HepG2 (cell line): ENCODE results near the gene SLC22A23. TPM values are rescaled to one million over a fixed set of nuclear protein-coding genes. Genes with fewer than 3 reads are reported as not detected.

Source experiments
- CHD2 ChIP-seq: IDR thresholded peaks from 2 replicates; pipeline ENCODE4 v1.6.1; 2011; ENCODE audit warnings: low read depth, low read length, improper control_type of control experiment
- CREB1 ChIP-seq, 2 experiments: fragments of 450-650 bp in 1 of 2; IDR thresholded peaks; 2 replicates each; pipeline ENCODE4 v1.6.1; 2016 to 2017; ENCODE audit warnings: control low read depth in 1 of 2, mild to moderate bottlenecking in 1 of 2, missing compliant biosample characterization in 1 of 2, missing genetic modification characterization in 1 of 2
- CSRNP2 ChIP-seq: sonication (generic); formaldehyde crosslinking; conservative IDR thresholded peaks from 2 replicates; pipeline ENCODE4 v1.8.0; 2022; ENCODE audit warnings: low read depth, missing genetic modification reagents
- ELK4 ChIP-seq: sonication (generic); formaldehyde crosslinking; IDR thresholded peaks from 2 replicates; pipeline ENCODE4 v1.9.0; 2021; ENCODE audit warnings: missing genetic modification reagents, borderline replicate concordance
- FOXJ3 ChIP-seq: sonication (generic); formaldehyde crosslinking; IDR thresholded peaks from 2 replicates; pipeline ENCODE4 v1.4.0; 2020; ENCODE audit warnings: missing genetic modification reagents, mild to moderate bottlenecking, borderline replicate concordance
- HMG20A ChIP-seq: IDR thresholded peaks from 2 replicates; pipeline ENCODE4 v1.6.1; 2016; ENCODE audit warnings: borderline replicate concordance
- HNRNPUL1 ChIP-seq: fragments of 200-400 bp; formaldehyde crosslinking; IDR thresholded peaks from 2 replicates; pipeline ENCODE4 v1.6.1; 2017; ENCODE audit warnings: low read depth, mild to moderate bottlenecking, low read length, moderate library complexity
- KDM3A ChIP-seq: IDR thresholded peaks from 2 replicates; pipeline ENCODE4 v1.6.1; 2018; ENCODE audit warnings: low read depth, missing compliant biosample characterization
- SP1 ChIP-seq, 2 experiments: fragments of 450-650 bp in 1 of 2; sonication (generic) in 1 of 2; formaldehyde crosslinking in 1 of 2; IDR thresholded peaks; 2 replicates each; pipeline versions ENCODE4 v1.4.0 to v1.6.1; 2016 to 2020; ENCODE audit warnings: missing genetic modification reagents in 1 of 2
- STAG1 ChIP-seq: sonication (generic); formaldehyde crosslinking; IDR thresholded peaks from 2 replicates; pipeline ENCODE4 v1.4.0; 2020; ENCODE audit warnings: missing genetic modification reagents
- ZBTB8A ChIP-seq: sonication (generic); formaldehyde crosslinking; IDR thresholded peaks from 2 replicates; pipeline ENCODE4 v1.4.0; 2020; ENCODE audit warnings: mild to moderate bottlenecking, low read depth, missing genetic modification reagents, borderline replicate concordance
- ZFAT ChIP-seq: sonication (generic); formaldehyde crosslinking; conservative IDR thresholded peaks from 2 replicates; pipeline ENCODE4 v1.8.1; 2023; ENCODE audit warnings: missing genetic modification reagents, inconsistent platforms
- ZFY ChIP-seq: sonication (generic); formaldehyde crosslinking; IDR thresholded peaks from 2 replicates; pipeline ENCODE4 v1.4.0; 2020; ENCODE audit warnings: missing genetic modification reagents
- ZNF160 ChIP-seq: sonication (generic); formaldehyde crosslinking; IDR thresholded peaks from 2 replicates; pipeline ENCODE4 v1.8.0; 2022; ENCODE audit warnings: mild to moderate bottlenecking, inconsistent platforms, missing genetic modification reagents
- ZNF3 ChIP-seq: IDR thresholded peaks from 2 replicates; pipeline ENCODE4 v1.7.0; 2017; ENCODE audit warnings: inconsistent platforms
- ZNF574 ChIP-seq: sonication (generic); formaldehyde crosslinking; IDR thresholded peaks from 2 replicates; pipeline ENCODE4 v1.4.0; 2020; ENCODE audit warnings: missing genetic modification reagents
- ZNF615 ChIP-seq: sonication (generic); formaldehyde crosslinking; IDR thresholded peaks from 2 replicates; pipeline ENCODE4 v1.5.0; 2020; ENCODE audit warnings: mild to moderate bottlenecking, missing genetic modification reagents, borderline replicate concordance
- ZNF709 ChIP-seq: sonication (generic); formaldehyde crosslinking; IDR thresholded peaks from 2 replicates; pipeline ENCODE4 v1.5.0; 2020; ENCODE audit warnings: mild to moderate bottlenecking, missing genetic modification reagents
- polyA plus RNA-seq, 8 experiments: library from polyadenylated mRNA; depleted of rRNA in 3 of 8; stranded (reverse) in 7 of 8; unstranded in 1 of 8; fragments of >200 nt; fragmentation: Illumina TruSeq in 4 of 8; extraction: Trizol in 4 of 8; gene quantifications; 2 replicates each; pipeline versions ENCODE4 v1.2.1 to v1.2.3, GENCODE V29; 2011 to 2016; ENCODE audit warnings: low read depth in 4 of 8, missing spikeins in 1 of 8, mixed read lengths in 1 of 8; ENCODE audit not compliant: insufficient read depth in 1 of 8
- total RNA-seq, 5 experiments: library from RNA; depleted of rRNA; stranded (reverse); fragments of >200 nt; fragmentation: Illumina TruSeq; extraction: Trizol; gene quantifications; 2 replicates each; pipeline ENCODE4 v1.2.3, GENCODE V29; 2016; ENCODE audit warnings: low read depth in 1 of 5
- TF ChIP-seq, protein P1 (sequence below): sonication (generic); formaldehyde crosslinking; IDR thresholded peaks from 2 replicates; pipeline ENCODE4 v1.5.0; 2020; ENCODE audit warnings: mild to moderate bottlenecking, missing genetic modification reagents, borderline replicate concordance

SLC22A23 gene
- total and polyA plus RNA-seq, 2 of the 13 experiments (the other 11 are each of a cell fraction or from before 2014, with no cell fraction given) = 11.8 to 17.5 TPM

DNA sequence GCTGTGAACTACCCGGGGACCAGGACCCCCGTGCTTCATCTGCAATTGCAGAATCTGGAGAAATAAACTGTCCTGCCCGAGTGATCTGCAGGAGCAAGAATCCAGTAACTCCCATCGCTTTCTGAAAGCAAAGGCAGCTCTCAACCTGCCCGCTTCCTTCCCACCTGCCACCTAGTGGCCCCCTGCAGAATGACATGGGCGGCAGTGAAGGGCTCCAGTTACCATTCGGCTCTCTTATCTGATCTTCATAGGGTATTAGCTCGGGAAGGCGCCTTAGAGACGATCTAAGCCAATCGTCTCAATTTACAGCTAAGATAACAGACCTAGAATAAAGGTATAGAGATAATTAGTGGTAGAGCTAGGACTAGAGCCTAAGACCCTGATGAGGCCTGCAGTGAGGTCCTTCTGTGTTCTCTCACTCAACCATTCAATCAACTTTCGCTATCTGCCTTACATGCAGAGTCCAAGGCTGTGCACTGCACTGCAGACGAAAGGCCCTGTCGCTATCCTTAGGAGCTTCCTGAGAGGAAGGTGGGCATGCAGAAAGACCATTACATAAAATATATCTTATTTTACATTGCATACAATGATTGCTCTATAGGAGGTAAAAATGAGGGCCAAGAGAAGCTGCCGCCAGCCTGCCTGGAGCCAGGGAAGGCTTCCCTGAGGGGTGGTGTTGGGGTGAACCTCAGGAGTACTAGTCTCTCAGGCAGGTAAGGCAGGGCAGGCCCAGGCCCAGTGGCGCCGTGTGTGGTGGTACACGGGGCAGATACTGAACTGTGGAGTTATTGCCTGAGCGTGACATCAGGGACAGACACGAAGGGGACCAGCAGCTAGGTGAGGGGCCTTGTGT, 205.2 kb downstream of the SLC22A23 start (continued):
- TF ChIP-seq, protein P1, sequence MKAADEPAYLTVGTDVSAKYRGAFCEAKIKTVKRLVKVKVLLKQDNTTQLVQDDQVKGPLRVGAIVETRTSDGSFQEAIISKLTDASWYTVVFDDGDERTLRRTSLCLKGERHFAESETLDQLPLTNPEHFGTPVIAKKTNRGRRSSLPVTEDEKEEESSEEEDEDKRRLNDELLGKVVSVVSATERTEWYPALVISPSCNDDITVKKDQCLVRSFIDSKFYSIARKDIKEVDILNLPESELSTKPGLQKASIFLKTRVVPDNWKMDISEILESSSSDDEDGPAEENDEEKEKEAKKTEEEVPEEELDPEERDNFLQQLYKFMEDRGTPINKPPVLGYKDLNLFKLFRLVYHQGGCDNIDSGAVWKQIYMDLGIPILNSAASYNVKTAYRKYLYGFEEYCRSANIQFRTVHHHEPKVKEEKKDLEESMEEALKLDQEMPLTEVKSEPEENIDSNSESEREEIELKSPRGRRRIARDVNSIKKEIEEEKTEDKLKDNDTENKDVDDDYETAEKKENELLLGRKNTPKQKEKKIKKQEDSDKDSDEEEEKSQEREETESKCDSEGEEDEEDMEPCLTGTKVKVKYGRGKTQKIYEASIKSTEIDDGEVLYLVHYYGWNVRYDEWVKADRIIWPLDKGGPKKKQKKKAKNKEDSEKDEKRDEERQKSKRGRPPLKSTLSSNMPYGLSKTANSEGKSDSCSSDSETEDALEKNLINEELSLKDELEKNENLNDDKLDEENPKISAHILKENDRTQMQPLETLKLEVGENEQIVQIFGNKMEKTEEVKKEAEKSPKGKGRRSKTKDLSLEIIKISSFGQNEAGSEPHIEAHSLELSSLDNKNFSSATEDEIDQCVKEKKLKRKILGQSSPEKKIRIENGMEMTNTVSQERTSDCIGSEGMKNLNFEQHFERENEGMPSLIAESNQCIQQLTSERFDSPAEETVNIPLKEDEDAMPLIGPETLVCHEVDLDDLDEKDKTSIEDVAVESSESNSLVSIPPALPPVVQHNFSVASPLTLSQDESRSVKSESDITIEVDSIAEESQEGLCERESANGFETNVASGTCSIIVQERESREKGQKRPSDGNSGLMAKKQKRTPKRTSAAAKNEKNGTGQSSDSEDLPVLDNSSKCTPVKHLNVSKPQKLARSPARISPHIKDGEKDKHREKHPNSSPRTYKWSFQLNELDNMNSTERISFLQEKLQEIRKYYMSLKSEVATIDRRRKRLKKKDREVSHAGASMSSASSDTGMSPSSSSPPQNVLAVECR (CRISPR knock-in tag) = peak; percentile 20; the same call in 1 of the 2 replicates
- TF ChIP-seq FOXJ3 (CRISPR knock-in tag) (no peak), HMG20A (CRISPR knock-in tag) (peak; percentile 16; the same call in 1 of the 2 replicates), ZFY (CRISPR knock-in tag) (no peak), CSRNP2 (no peak), ZNF615 (no peak), ZNF160 (CRISPR knock-in tag) (no peak), KDM3A (CRISPR knock-in tag) (0 out of 2 replicates have a peak, but pooled peaks have one; percentile 33), ZNF3 (CRISPR knock-in tag) (no peak), STAG1 (peak; percentile 88), ELK4 (CRISPR knock-in tag) (no peak), ZNF574 (no peak), ZBTB8A (CRISPR knock-in tag) (peak; percentile 3; the same call in 1 of the 2 replicates), HNRNPUL1 (no peak), ZNF709 (CRISPR knock-in tag) (peak; percentile 71; the same call in 1 of the 2 replicates), CREB1 (IDR thresholded peaks at IDR 0.05) (no peak), CREB1 (CRISPR knock-in tag; IDR thresholded peaks at IDR 0.05) (no peak), ZFAT (no peak), CHD2 (no peak), SP1 (IDR thresholded peaks at IDR 0.05) (no peak), SP1 (CRISPR knock-in tag; IDR thresholded peaks at IDR 0.05) (peak; percentile 59)
